Endodermal cell (in vitro differentiated cells): Measurements from ENCODE around the gene CDC42BPB. TPM values are rescaled to one million over a fixed set of nuclear protein-coding genes. Genes with fewer than 3 reads are reported as not detected.
A peak's percentile ranks its signal among the peaks of the same experiment; 100 is the strongest.

Experiments used
- DNase-seq: peaks from one replicate; pipeline ENCODE4 v3.0.0-alpha.2; 2017
- H3K27ac ChIP-seq: 2 replicates; pipeline ENCODE4 v1.5.1; 2013; ENCODE audit warnings: mild to moderate bottlenecking, low read depth, low read length, moderate library complexity
- H3K27me3 ChIP-seq: 2 replicates; pipeline ENCODE4 v1.6.1; 2013; ENCODE audit warnings: mild to moderate bottlenecking, low read length, moderate library complexity; ENCODE audit not compliant: insufficient read depth, control insufficient read depth, poor library complexity, severe bottlenecking
- H3K36me3 ChIP-seq: 2 replicates; pipeline ENCODE4 v1.7.0; 2013; ENCODE audit warnings: mild to moderate bottlenecking, low read length, moderate library complexity; ENCODE audit not compliant: control insufficient read depth, insufficient read depth
- H3K4me1 ChIP-seq: one replicate; pipeline ENCODE4 v1.7.0; 2013; ENCODE audit warnings: low read length; ENCODE audit not compliant: control insufficient read depth, insufficient read depth
- H3K4me3 ChIP-seq: 2 replicates; pipeline ENCODE4 v1.5.1; 2013; ENCODE audit warnings: mild to moderate bottlenecking, low read length, moderate library complexity
- H3K9ac ChIP-seq: 2 replicates; pipeline ENCODE4 v1.6.1; 2013; ENCODE audit warnings: mild to moderate bottlenecking, low read length, moderate library complexity; ENCODE audit not compliant: poor library complexity, severe bottlenecking; ENCODE audit errors: extremely low read depth
- H3K9me3 ChIP-seq: 2 replicates; pipeline ENCODE4 v1.6.1; 2013; ENCODE audit warnings: mild to moderate bottlenecking, low read length, moderate library complexity; ENCODE audit not compliant: control insufficient read depth
- H3K27ac Mint-ChIP-seq: 2 replicates; pipeline ENCODE4 v1.8.0; 2020; ENCODE audit warnings: mixed read lengths
- H3K27me3 Mint-ChIP-seq: 2 replicates; pipeline ENCODE4 v1.8.0; 2021; ENCODE audit warnings: mild to moderate bottlenecking, mixed read lengths; ENCODE audit not compliant: insufficient read depth
- H3K36me3 Mint-ChIP-seq: 2 replicates; pipeline ENCODE4 v1.8.0; 2020; ENCODE audit warnings: low read depth, mixed read lengths
- H3K4me1 Mint-ChIP-seq: 2 replicates; pipeline ENCODE4 v1.8.0; 2020; ENCODE audit warnings: mixed read lengths
- H3K4me3 Mint-ChIP-seq: 2 replicates; pipeline ENCODE4 v1.8.0; 2020; ENCODE audit warnings: mild to moderate bottlenecking, moderate library complexity, mixed read lengths
- H3K9me3 Mint-ChIP-seq: 2 replicates; pipeline ENCODE4 v1.8.0; 2020; ENCODE audit warnings: mild to moderate bottlenecking, mixed read lengths
- WGBS, 2 experiments: methylation state at CpG; one replicate each; pipeline versions ENCODE4 v1.1.5 to v1.1.7; 2013; ENCODE audit warnings: missing lambda C conversion rate in 2 of 2, mixed read lengths in 1 of 2; ENCODE audit not compliant: insufficient coverage in 1 of 2, insufficient read length in 1 of 2; 5-methylcytosine and 5-hydroxymethylcytosine counted together
- total RNA-seq, 2 donors: library from RNA; stranded (reverse); fragmentation: NEBNext Ultra II Directional in 1 of 2; extraction: Animal tissue kit (Norgen Biotek cat#: 25700) in 1 of 2; gene quantifications; 2 replicates in 1 of 2; 3 replicates in 1 of 2; pipeline ENCODE4 v1.2.1, GENCODE V29; 2021
- TF ChIP-seq, protein P1 (sequence below): fragments of 200-600 bp; sonication (generic); conservative IDR thresholded peaks from 2 replicates; pipeline ENCODE4 v1.5.0; 2021; ENCODE audit warnings: antibody characterized with exemption, mild to moderate bottlenecking

Gene CDC42BPB
- total RNA-seq, 2 donors from 2014 or later = 120 to 123 TPM

DNA sequence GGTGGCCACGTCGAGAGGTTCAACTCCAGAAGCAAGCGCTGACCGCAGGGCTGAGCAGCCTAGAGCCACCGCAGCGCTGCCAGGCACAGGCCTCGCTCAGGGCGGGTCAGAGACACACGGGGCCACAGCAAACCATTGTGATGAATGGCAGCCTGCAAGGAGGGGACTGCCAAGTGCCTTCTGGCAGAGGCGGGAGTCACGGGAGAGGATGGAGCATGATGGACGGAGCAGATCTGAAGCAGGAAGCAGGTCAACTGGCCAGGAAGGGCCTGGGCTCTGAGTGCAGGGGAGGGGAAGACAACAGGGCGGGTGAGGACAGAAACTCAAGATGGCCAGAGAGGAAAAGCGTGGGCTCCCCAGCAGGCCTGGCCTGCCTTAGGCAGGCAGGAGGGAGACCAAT, 49.8 kb downstream of the CDC42BPB start:
- no peak for DNase-seq
- Mint-ChIP-seq H3K4me3 (no peak overlapping the region), H3K9me3 (no peaks in the 10 kb centered on the region), H3K27me3 (no peaks in the 10 kb centered on the region), H3K36me3 (peaks cover 60% of the 10 kb centered on the region), H3K4me1 (no peaks in the 10 kb centered on the region), H3K27ac (peak overlapping the region; percentile 44)
- H3K36me3 ChIP-seq = peaks cover 61% of the 10 kb centered on the region
- no peak overlapping the region for H3K9ac ChIP-seq
- TF ChIP-seq, protein P1, sequence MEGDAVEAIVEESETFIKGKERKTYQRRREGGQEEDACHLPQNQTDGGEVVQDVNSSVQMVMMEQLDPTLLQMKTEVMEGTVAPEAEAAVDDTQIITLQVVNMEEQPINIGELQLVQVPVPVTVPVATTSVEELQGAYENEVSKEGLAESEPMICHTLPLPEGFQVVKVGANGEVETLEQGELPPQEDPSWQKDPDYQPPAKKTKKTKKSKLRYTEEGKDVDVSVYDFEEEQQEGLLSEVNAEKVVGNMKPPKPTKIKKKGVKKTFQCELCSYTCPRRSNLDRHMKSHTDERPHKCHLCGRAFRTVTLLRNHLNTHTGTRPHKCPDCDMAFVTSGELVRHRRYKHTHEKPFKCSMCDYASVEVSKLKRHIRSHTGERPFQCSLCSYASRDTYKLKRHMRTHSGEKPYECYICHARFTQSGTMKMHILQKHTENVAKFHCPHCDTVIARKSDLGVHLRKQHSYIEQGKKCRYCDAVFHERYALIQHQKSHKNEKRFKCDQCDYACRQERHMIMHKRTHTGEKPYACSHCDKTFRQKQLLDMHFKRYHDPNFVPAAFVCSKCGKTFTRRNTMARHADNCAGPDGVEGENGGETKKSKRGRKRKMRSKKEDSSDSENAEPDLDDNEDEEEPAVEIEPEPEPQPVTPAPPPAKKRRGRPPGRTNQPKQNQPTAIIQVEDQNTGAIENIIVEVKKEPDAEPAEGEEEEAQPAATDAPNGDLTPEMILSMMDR = no peak
- no peaks in the 10 kb centered on the region for H3K27me3 ChIP-seq
- H3K9me3 ChIP-seq = no peaks in the 10 kb centered on the region
- WGBS, 2 experiments = 94 to 98% methylated on average over 12 to 14 of the region's 14 CpGs
- H3K4me1 ChIP-seq = no peaks in the 10 kb centered on the region
- no peak overlapping the region for H3K4me3 ChIP-seq
- H3K27ac ChIP-seq = no peak overlapping the region

DNA sequence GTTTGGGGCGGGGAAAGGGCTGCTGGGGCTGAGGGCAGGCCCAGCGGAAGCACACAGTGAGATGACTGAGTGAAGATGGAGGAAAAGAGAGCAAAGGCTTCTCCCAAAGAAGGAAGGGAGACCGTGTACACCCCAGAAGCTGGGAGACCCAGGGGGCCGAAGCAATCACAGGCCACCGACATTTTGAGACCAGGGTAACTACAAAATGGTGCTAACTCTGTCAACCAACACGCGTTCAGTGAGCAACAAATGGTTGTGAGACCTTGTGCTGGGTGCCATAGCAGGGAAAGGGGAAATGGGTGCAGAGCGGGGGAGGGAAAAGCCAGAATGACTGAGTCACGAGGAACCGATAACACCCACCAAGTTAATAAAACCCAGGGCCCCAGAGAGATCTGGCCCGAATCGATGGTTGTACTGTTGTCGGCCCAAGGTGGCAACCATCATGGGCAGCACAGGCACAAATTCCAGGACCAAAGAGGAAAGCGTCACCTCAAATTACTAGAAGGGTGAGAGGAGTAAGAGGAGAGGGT, 50.3 kb downstream of the CDC42BPB start:
- DNase-seq = no peak
- Mint-ChIP-seq H3K4me1 (no peaks in the 10 kb centered on the region), H3K27me3 (no peaks in the 10 kb centered on the region), H3K36me3 (peaks cover 64% of the 10 kb centered on the region), H3K27ac (peak overlapping the region; percentile 44), H3K9me3 (no peaks in the 10 kb centered on the region), H3K4me3 (no peak overlapping the region)
- Histone ChIP-seq H3K36me3 (peaks cover 65% of the 10 kb centered on the region), H3K9ac (no peak overlapping the region), H3K9me3 (no peaks in the 10 kb centered on the region), H3K27ac (no peak overlapping the region), H3K4me1 (no peaks in the 10 kb centered on the region), H3K4me3 (no peak overlapping the region), H3K27me3 (no peaks in the 10 kb centered on the region)
- TF ChIP-seq, protein P1 = no peak
- WGBS, 2 experiments = 91 to 95% methylated on average over 10 to 14 of the region's 14 CpGs

DNA sequence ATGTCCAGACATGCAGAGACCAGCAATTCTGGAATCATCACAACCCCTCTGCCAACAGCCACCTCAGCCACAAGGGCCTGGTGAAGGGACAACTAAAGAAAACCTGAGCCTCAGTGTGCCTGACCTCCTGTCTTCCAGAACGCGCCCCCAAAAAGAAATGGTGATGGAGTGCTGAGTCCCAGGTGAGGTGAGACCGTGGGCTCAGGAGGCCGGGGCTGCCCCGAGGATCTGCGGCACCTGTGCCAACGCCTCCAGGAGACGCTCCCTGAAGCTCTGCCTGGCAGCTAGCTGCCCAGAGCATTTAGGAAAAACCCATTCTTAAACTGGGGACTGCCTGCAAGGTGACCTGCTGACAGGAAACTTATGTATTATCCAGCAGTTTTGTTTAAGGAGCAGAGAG, 51.2 kb downstream of the CDC42BPB start:
- peaks cover 57% of the 10 kb centered on the region for H3K36me3 Mint-ChIP-seq
- Histone ChIP-seq H3K9me3 (no peaks in the 10 kb centered on the region), H3K4me1 (no peaks in the 10 kb centered on the region), H3K4me3 (no peak overlapping the region), H3K9ac (no peak overlapping the region), H3K27ac (no peak overlapping the region), H3K36me3 (peaks cover 60% of the 10 kb centered on the region), H3K27me3 (no peaks in the 10 kb centered on the region)
- no peak overlapping the region for H3K4me3 Mint-ChIP-seq
- WGBS, 2 experiments = 97 to 99% methylated on average over 7 to 8 of the region's 8 CpGs
- no peaks in the 10 kb centered on the region for H3K4me1 Mint-ChIP-seq
- no peaks in the 10 kb centered on the region for H3K9me3 Mint-ChIP-seq
- H3K27ac Mint-ChIP-seq = no peak overlapping the region
- TF ChIP-seq, protein P1 = no peak
- DNase-seq = no peak
- no peaks in the 10 kb centered on the region for H3K27me3 Mint-ChIP-seq
